ENCODE measurements around the gene RDH5. TPM values are rescaled to one million over a fixed set of nuclear protein-coding genes. Genes with fewer than 3 reads are reported as not detected.

Gene RDH5, protein sequence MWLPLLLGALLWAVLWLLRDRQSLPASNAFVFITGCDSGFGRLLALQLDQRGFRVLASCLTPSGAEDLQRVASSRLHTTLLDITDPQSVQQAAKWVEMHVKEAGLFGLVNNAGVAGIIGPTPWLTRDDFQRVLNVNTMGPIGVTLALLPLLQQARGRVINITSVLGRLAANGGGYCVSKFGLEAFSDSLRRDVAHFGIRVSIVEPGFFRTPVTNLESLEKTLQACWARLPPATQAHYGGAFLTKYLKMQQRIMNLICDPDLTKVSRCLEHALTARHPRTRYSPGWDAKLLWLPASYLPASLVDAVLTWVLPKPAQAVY
- 1 to 10 TPM; 3.7 to 8.9 (median 7.2) TPM for total RNA-seq
- 1 to 10 TPM; 5.1 to 5.9 TPM for polyA plus RNA-seq
- long read RNA-seq, donor 1, partial matches to known transcripts: 1 of 12 reads
- long read RNA-seq, donor 1, other reads (novel, unspliced or antisense): 10 of 12 reads
- long read RNA-seq, donor 2, partial matches to known transcripts: 682 of 710 reads
- long read RNA-seq, donor 2, other reads (novel, unspliced or antisense): 24 of 710 reads
- long read RNA-seq, donor 3, partial matches to known transcripts: 1 of 4 reads
- long read RNA-seq, donor 3, other reads (novel, unspliced or antisense): 2 of 4 reads

DNA sequence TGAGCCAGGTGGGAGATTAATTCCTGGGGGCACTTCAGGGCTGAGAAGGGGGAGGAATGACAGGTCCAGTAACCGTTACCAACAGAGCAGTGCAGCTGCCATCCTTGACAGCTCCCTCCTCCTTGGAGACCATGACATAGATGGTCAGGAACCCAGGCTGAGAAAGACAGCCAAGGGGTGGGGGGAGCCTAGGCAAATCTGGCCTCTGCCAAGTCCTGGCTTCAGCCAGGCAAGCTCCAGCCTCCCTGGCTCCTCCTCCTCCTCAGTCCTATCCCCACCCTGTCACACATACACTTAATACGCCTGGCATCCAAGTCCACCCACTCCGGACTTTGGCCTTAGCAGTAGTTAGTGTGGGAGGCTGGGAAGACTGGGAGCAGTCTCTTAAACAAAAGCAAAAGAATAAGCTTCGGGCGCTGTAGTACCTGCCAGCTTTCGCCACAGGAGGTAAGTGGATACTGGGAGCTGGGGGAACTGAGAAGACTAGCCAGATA is at the start of gene RDH5:
TSS of gene RDH5 (plus strand) at position 323 of the 494 bp plus-strand sequence. CDS start 792 bp downstream, outside the sequence.
- no peaks in the 10 kb centered on the region for H3K9me3 ChIP-seq
- H3K4me3 ChIP-seq: no peak within 1 kb of the TSS
- DNase-seq: peak in 1 of 5 donors; percentile 62

DNA sequence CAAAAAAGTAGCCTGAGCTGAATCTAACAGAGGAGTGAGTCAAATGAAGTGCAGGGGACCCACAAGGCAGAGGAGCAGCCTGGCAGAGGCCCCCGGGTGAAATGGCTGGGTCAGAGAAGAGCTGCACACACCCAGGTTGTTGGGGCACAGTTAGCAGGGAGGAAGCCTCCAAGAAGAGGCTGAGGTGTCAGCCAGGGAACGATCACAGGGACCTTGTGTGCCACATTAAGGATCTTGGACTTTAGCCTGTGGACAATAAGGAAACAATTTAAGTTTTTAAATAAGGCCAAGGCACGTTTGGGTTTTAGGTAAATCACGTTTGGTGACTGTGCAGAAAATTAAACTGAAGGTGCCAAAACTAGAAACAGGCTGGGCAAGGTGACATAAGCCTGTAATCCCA is 48.4 kb upstream of the RDH5 start:
- Histone ChIP-seq H3K4me3 (no peak overlapping the region), H3K27me3 (no peaks in the 10 kb centered on the region), H3K9me3 (no peaks in the 10 kb centered on the region), H3K36me3 (no peaks in the 10 kb centered on the region), H3K4me1 (ENCODE audit: insufficient read depth) (no peaks in the 10 kb centered on the region), H3K27ac (no peak overlapping the region)
- DNase-seq: no peak
- WGBS, 3 donors: 47 to 68% (median 66%) methylated on average over 4 of the region's 4 CpGs
- TF ChIP-seq POLR2A (IDR thresholded peaks at IDR 0.05): no peak
- no peak for TF ChIP-seq EP300 (IDR thresholded peaks at IDR 0.05)
- TF ChIP-seq, protein P1, sequence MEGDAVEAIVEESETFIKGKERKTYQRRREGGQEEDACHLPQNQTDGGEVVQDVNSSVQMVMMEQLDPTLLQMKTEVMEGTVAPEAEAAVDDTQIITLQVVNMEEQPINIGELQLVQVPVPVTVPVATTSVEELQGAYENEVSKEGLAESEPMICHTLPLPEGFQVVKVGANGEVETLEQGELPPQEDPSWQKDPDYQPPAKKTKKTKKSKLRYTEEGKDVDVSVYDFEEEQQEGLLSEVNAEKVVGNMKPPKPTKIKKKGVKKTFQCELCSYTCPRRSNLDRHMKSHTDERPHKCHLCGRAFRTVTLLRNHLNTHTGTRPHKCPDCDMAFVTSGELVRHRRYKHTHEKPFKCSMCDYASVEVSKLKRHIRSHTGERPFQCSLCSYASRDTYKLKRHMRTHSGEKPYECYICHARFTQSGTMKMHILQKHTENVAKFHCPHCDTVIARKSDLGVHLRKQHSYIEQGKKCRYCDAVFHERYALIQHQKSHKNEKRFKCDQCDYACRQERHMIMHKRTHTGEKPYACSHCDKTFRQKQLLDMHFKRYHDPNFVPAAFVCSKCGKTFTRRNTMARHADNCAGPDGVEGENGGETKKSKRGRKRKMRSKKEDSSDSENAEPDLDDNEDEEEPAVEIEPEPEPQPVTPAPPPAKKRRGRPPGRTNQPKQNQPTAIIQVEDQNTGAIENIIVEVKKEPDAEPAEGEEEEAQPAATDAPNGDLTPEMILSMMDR (IDR thresholded peaks at IDR 0.05): no peak
- intact Hi-C loops (cut with DNase I): no loop called here

More for the DNA sequence above, at the start of gene RDH5:
- WGBS, 3 donors: 12 to 24% (median 23%) methylated on average over 6 of the region's 6 CpGs
- intact Hi-C loops (cut with DNase I): no loop called here
- Histone ChIP-seq H3K27ac (peak within 1 kb of the TSS; percentile 40 to 47), H3K27me3 (no peaks in the 10 kb centered on the region), H3K4me1 (ENCODE audit: insufficient read depth) (peaks cover 12% of the 10 kb centered on the region), H3K36me3 (no peaks in the 10 kb centered on the region)
- TF ChIP-seq, protein P1 (IDR thresholded peaks at IDR 0.05): no peak
- TF ChIP-seq POLR2A (IDR thresholded peaks at IDR 0.05): no peak
- no peak for TF ChIP-seq EP300 (IDR thresholded peaks at IDR 0.05)

DNA sequence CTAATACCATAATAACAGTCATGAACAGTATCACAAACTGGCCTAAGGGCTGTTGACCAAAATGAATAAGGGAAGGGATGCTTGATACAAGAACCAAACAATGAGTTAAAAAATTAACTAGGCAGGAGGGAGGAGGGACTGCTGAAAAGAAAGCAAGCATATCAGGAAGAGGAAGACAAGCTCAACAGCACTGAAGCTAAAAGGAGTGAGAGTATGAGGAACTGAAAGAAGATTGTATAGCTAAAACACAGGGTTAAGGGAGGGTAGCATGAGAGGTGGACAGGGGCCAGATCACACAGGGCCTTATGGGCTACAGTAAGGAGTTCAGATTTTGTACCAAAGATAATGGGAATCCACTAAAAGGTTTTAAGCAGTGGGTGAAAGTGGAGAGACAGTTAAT is 46.6 kb upstream of the RDH5 start:
- H3K4me3 ChIP-seq: no peak overlapping the region
- no peak for TF ChIP-seq POLR2A (IDR thresholded peaks at IDR 0.05)
- TF ChIP-seq, protein P1 (IDR thresholded peaks at IDR 0.05): no peak
- TF ChIP-seq EP300 (IDR thresholded peaks at IDR 0.05): no peak
- H3K27me3 ChIP-seq: no peaks in the 10 kb centered on the region
- no peak for DNase-seq
- H3K9me3 ChIP-seq: no peaks in the 10 kb centered on the region
- intact Hi-C loops (cut with DNase I): no loop called here
- H3K4me1 ChIP-seq (ENCODE audit: insufficient read depth): no peaks in the 10 kb centered on the region
- H3K36me3 ChIP-seq: no peaks in the 10 kb centered on the region
- no peak overlapping the region for H3K27ac ChIP-seq

DNA sequence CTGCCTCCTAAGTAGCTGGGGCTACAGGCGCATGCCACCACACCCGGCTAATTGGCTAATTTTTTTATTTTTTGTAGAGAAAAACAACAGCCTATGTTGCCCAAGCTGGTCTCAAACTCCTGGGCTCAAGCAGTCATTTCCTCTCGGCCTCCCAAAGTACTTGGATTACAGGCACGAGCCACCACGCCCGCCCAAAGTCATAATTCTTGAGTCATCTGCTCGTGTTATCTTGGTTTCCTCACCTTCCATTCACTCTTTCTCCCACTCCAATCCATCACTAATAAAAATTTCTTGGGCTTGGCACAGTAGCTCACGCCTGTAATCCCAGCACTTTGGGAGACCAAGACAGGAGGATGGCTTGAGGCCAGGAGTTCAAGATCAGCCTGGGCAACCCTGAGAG is 44.5 kb upstream of the RDH5 start:
- no peaks in the 10 kb centered on the region for H3K36me3 ChIP-seq
- WGBS, 3 donors: 75 to 78% (median 77%) methylated on average over 8 of the region's 8 CpGs
- H3K4me1 ChIP-seq (ENCODE audit: insufficient read depth): no peaks in the 10 kb centered on the region
- peak in 1 of 5 donors; percentile 1 for DNase-seq
- no peaks in the 10 kb centered on the region for H3K9me3 ChIP-seq
- H3K27me3 ChIP-seq: no peaks in the 10 kb centered on the region
- no peak overlapping the region for H3K4me3 ChIP-seq
- intact Hi-C loops (cut with DNase I): no loop called here
- H3K27ac ChIP-seq: no peak overlapping the region
- TF ChIP-seq, protein P1 (IDR thresholded peaks at IDR 0.05): no peak
- TF ChIP-seq EP300 (IDR thresholded peaks at IDR 0.05) (no peak), POLR2A (IDR thresholded peaks at IDR 0.05) (no peak)
